Activated CD4-positive, alpha-beta T cell treated with anti-CD3 and anti-CD28 coated beads for 36 hours (primary cell): ENCODE data around the gene COCH. TPM values are rescaled to one million over a fixed set of nuclear protein-coding genes. Genes with fewer than 3 reads are reported as not detected.

Source experiments
- ATAC-seq: fragments of 200-7000 bp; cut with Tn5 transposase; one replicate; pipeline ENCODE4 v1.10.0; 2021; ENCODE audit warnings: mild to moderate bottlenecking, moderate library complexity
- CTCF ChIA-PET: fragments of 350-600 bp; sonication (Branson Sonifier 250); formaldehyde crosslinking; loops from one replicate; lab custom pipeline; 2021; ENCODE audit warnings: antibody characterized with exemption; lab: Charles Lee
- POLR2A ChIA-PET: fragments of 350-600 bp; sonication (Branson Sonifier 250); formaldehyde crosslinking; loops from one replicate; lab custom pipeline; 2021; ENCODE audit warnings: antibody characterized with exemption, inconsistent platforms; lab: Charles Lee
- DNase-seq: peaks from one replicate; pipeline ENCODE4 v3.0.0-alpha.2; 2020
- H3K27ac Mint-ChIP-seq: one replicate; pipeline ENCODE4 v1.8.0; 2021; ENCODE audit warnings: mixed read lengths
- H3K27me3 Mint-ChIP-seq: one replicate; pipeline ENCODE4 v1.8.0; 2021; ENCODE audit warnings: mixed read lengths
- H3K36me3 Mint-ChIP-seq: one replicate; pipeline ENCODE4 v1.8.0; 2021; ENCODE audit warnings: low read depth, mixed read lengths
- H3K4me1 Mint-ChIP-seq: one replicate; pipeline ENCODE4 v1.8.0; 2021; ENCODE audit warnings: mixed read lengths
- H3K4me3 Mint-ChIP-seq: one replicate; pipeline ENCODE4 v1.8.0; 2021; ENCODE audit warnings: mild to moderate bottlenecking, moderate library complexity, mixed read lengths
- H3K9me3 Mint-ChIP-seq: one replicate; pipeline ENCODE4 v1.8.0; 2021; ENCODE audit warnings: low read depth, mixed read lengths
- intact Hi-C, 2 experiments: fragments of 100-400 bp; cut with DNase I in 1 of 2; cut with micrococcal nuclease in 1 of 2; formaldehyde crosslinking; loops; one replicate each; pipeline versions ENCODE4 v1.14.2 to v1.15.1; 2022 to 2024; cut with DNase I, micrococcal nuclease
- total RNA-seq, 2 experiments: library from RNA; stranded (reverse); gene quantifications; one replicate each; pipeline ENCODE4 v1.2.3, GENCODE V29; 2021

Gene COCH
- total RNA-seq, 2 experiments from 2014 or later: 0.94 to 1.1 TPM

DNA sequence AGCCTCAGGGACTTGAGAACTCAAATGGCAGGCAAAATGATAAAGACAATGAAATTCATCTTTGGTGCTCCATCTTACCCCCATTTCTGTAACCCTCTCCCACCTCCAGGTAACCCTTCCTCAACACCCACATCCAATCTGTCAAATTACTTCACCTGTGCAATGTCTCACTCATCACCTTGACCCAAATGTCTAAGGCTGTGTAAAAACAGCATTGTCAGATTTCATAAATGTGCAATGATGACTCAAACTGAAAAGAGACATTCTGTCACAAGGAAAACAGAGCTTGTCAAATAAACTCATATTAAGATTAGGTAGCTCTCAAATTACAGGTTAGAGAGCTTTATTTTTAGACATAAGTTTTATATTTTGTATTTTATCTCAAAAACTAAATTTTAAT, 19.9 kb upstream of the COCH start:
- Mint-ChIP-seq H3K9me3 (no peaks in the 10 kb centered on the region), H3K4me3 (no peak overlapping the region), H3K27me3 (peaks cover 22% of the 10 kb centered on the region), H3K4me1 (peaks cover 16% of the 10 kb centered on the region), H3K36me3 (no peaks in the 10 kb centered on the region), H3K27ac (no peak overlapping the region)
- POLR2A ChIA-PET: interaction anchor here (0.6 kb wide), 1 partner anchor 270 kb away, joined by 3 read pairs; no protein-coding TSS in a partner anchor
- intact Hi-C loops: no loop called here
- DNase-seq (no peak), ATAC-seq (peak; percentile 47)
- CTCF ChIA-PET: interaction anchor here (0.6 kb wide), 2 partner anchors 45 to 263 kb away, joined by 3 read pairs; no protein-coding TSS in a partner anchor

DNA sequence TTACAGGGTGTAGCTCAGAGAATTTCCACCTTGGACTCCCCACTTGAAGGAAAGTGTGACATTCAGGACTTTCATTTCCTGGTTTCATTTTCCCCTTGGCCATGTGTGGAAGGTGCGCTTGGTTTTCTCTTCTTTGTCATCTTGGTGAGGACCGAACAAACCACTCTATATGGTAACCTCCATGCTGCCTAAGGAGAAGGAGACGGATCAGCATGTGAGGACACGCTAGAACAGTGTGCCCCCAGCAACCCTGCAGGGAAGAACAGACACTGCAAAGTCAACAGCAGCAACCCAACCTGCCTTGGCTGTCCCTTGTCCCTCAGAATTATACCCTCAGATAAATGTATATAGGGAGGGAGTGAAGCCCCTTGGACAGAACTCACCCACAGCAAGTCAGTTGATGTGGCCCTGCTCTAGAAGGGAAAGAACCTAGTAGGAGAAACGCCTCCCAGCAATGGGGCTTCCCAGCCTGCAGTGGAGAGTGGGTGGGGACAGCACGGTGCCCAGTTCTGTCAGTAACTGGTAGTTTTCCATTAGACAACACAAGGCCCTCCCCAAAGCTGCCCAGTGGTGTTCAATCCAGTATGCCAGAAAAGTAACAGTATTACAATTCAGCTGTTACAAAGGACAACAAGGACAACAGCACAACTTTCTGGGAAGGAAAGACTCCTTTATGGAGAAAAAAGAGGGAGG, 18.9 kb upstream of the COCH start:
- Mint-ChIP-seq H3K4me1 (peaks cover 16% of the 10 kb centered on the region), H3K9me3 (no peaks in the 10 kb centered on the region), H3K27me3 (peaks cover 25% of the 10 kb centered on the region), H3K36me3 (no peaks in the 10 kb centered on the region), H3K27ac (no peak overlapping the region), H3K4me3 (no peak overlapping the region)
- ChIA-PET CTCF (interaction anchor here (0.6 kb wide), 1 partner anchor 585 kb away, joined by 3 read pairs; no protein-coding TSS in a partner anchor), POLR2A (no interaction called here)
- intact Hi-C loops: no loop called here
- ATAC-seq (peak; percentile 71), DNase-seq (peak; percentile 52)

DNA sequence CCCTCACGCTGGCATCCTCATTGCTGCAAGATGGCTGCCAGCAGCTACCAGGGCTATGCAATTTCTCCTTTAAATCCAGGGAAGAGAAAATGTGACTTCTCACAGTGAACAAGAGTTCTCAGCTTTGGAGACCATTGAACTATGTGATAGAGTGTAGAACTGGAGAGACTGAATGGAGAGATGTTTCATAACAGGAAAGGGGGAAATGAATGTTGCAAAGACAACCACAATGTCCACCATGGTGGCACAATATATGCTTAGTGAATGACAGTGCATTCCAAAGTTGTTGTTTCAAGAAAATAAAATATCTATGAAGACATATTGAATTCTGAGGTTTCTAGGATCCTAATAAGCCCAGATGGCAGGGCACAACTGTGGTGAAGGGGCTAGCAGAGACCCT, 13.2 kb upstream of the COCH start:
- Mint-ChIP-seq H3K4me3 (no peak overlapping the region), H3K9me3 (no peaks in the 10 kb centered on the region), H3K27ac (no peak overlapping the region), H3K36me3 (no peaks in the 10 kb centered on the region), H3K27me3 (peaks cover 31% of the 10 kb centered on the region), H3K4me1 (no peaks in the 10 kb centered on the region)
- intact Hi-C loops: no loop called here
- POLR2A ChIA-PET: no interaction called here
- ATAC-seq (no peak), DNase-seq (no peak)
- CTCF ChIA-PET: no interaction called here

DNA sequence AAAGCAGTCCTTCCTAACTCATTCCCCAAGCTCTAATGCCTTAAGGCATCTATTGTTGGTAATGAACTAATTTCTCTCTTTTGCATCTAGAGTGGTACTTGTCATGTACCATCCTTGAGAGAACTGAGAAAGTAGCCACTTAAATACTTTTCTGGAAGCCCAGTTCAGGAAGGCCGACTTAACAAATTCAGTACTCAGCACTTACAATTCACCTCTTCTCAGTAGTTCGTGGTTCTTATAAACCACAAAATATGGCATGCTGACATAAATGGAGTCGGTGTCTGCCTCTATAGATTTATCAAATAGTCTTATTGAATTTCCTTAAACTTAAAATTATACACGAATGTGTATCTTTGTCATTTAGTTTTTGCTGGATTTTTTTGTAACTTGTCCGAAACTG, 9.4 kb upstream of the COCH start:
- DNase-seq (no peak), ATAC-seq (no peak)
- no peaks in the 10 kb centered on the region for H3K36me3 Mint-ChIP-seq
- intact Hi-C loops: no loop called here
- H3K4me1 Mint-ChIP-seq: no peaks in the 10 kb centered on the region
- no peak overlapping the region for H3K27ac Mint-ChIP-seq
- CTCF ChIA-PET: no interaction called here
- peaks cover 24% of the 10 kb centered on the region for H3K27me3 Mint-ChIP-seq
- no peak overlapping the region for H3K4me3 Mint-ChIP-seq
- POLR2A ChIA-PET: no interaction called here
- H3K9me3 Mint-ChIP-seq: no peaks in the 10 kb centered on the region

DNA sequence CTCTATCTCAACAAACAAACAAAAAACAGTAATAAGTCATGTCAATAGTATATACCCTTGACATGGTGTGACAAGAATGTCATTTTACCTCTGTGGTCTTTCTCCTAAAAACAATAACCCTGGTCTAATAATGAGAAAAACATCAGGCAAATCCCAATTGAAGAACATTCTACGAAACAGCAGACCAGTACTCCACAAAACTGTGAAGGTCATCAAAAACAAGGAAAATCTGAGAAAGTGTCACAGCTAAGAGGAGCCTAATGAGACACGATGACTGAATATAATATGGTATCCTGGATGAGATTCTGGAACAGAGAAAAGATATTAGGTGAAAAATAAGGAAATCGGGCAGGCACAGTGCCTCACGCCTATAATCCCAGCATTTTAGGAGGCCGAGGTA, 5.6 kb upstream of the COCH start:
- peaks cover 2% of the 10 kb centered on the region for H3K4me1 Mint-ChIP-seq
- no peak for DNase-seq
- H3K4me3 Mint-ChIP-seq: no peak overlapping the region
- POLR2A ChIA-PET: no interaction called here
- peaks cover 28% of the 10 kb centered on the region for H3K27me3 Mint-ChIP-seq
- no peak for ATAC-seq
- no peaks in the 10 kb centered on the region for H3K36me3 Mint-ChIP-seq
- no peak overlapping the region for H3K27ac Mint-ChIP-seq
- CTCF ChIA-PET: no interaction called here
- intact Hi-C loops: no loop called here
- H3K9me3 Mint-ChIP-seq: no peaks in the 10 kb centered on the region

DNA sequence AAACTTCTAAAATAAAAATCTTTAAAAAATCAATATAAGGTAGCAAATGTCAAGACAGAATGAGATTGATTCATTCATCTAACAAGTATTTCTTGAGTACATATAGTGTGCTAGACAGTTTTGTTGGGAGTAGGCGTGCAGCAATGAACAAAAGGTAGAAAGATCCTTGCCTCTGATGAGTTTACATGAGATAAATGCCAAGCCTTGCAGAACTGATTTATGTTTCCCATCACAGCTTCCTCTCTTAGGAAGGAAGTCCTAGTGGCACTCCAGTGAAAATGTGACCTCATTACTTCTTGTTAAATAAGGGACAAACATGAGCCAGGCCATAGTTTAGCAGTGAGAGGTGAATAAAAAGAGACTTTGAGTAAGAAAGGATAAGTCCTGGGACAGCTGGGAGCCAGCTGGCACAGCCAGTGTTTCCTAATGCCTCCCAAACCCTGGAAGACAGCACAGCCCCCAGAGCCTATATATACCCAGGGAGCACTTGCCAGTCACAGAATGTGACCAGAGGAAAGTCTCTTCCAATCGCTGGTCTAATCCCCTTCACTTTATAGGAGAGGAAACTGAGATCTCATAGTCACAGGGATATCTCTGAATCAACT, 4.7 kb upstream of the COCH start:
- POLR2A ChIA-PET: no interaction called here
- intact Hi-C loops: no loop called here
- Mint-ChIP-seq H3K4me3 (no peak overlapping the region), H3K36me3 (no peaks in the 10 kb centered on the region), H3K4me1 (peaks cover 3% of the 10 kb centered on the region), H3K9me3 (no peaks in the 10 kb centered on the region), H3K27me3 (peaks cover 26% of the 10 kb centered on the region), H3K27ac (no peak overlapping the region)
- ATAC-seq (no peak), DNase-seq (no peak)
- CTCF ChIA-PET: no interaction called here

DNA sequence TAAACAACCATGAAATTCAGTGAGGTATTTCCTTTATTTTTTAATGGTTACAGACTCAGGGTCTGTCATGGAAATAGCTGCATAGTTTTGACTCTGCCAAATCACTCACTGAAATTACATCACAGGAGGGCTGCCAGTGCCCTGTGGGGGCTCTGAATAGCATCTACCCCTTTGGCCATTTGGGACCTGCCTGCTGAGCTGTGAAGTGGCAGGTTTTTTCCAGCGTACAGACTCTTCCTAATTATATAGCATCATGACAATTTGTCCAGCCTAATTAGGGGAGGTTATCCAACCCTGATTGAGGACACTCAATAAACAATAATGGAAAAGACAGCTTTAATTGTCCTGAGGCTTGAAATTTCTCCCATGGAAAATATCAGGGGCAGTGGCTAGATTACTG, 1.8 kb upstream of the COCH start:
- peaks cover 11% of the 10 kb centered on the region for H3K4me1 Mint-ChIP-seq
- no peak for ATAC-seq
- H3K36me3 Mint-ChIP-seq: no peaks in the 10 kb centered on the region
- peaks cover 43% of the 10 kb centered on the region for H3K27me3 Mint-ChIP-seq
- H3K4me3 Mint-ChIP-seq: no peak overlapping the region
- DNase-seq: no peak
- POLR2A ChIA-PET: no interaction called here
- H3K9me3 Mint-ChIP-seq: no peaks in the 10 kb centered on the region
- CTCF ChIA-PET: no interaction called here
- intact Hi-C loops: no loop called here
- H3K27ac Mint-ChIP-seq: no peak overlapping the region

DNA sequence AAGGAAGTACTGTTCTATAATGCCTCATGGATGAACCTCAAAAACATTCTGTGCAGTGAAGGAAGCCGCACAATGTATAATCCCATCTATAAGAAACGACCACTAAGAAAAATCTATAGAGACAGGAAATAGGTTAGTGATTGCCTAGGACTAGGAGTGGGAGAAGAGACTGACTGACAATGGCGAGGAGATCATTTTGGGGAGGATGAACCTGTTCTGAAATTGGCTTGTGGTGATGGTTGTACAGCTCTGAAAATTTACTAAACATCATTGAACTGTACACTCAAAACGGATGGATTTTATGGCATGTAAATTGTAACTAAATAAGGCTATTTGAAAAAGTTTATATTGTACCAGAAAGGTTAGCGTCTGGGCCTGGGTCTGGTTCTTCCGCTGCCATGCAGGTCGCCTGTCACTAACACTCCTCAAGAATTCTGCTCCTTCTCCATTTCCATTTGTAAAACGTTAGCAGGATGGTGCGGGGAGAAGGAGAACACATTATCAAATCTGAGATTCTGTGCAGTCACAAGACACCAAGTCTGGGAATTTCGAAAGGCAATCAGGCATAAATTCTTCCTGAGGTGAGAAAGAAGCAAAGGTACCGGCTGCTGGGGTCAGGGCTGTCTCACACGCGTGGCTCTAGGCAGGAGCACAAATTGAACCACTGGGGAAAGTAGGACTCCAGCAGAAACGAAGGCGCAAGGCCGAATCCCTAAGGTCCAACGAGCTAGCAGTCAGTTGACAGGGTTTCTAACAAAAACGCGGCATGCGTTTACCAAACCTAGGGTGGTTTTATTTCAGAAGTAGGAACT, 845 bp upstream of the COCH start:
- Mint-ChIP-seq H3K4me3 (peak overlapping the region; percentile 51), H3K36me3 (no peaks in the 10 kb centered on the region), H3K4me1 (peaks cover 11% of the 10 kb centered on the region), H3K9me3 (no peaks in the 10 kb centered on the region), H3K27me3 (peaks cover 46% of the 10 kb centered on the region), H3K27ac (no peak overlapping the region)
- DNase-seq (no peak), ATAC-seq (no peak)
- intact Hi-C loops: loop anchor here in 1 of 2 experiments (1.0 kb wide), 1 partner anchor 209 kb away; no protein-coding TSS in a partner anchor
- ChIA-PET POLR2A (interaction anchor here (0.6 kb wide), 2 partner anchors 28 to 322 kb away, joined by 3 to 5 read pairs; no protein-coding TSS in a partner anchor), CTCF (interaction anchor here (0.7 kb wide), 1 partner anchor 58 kb away, joined by 3 read pairs; no protein-coding TSS in a partner anchor)

DNA sequence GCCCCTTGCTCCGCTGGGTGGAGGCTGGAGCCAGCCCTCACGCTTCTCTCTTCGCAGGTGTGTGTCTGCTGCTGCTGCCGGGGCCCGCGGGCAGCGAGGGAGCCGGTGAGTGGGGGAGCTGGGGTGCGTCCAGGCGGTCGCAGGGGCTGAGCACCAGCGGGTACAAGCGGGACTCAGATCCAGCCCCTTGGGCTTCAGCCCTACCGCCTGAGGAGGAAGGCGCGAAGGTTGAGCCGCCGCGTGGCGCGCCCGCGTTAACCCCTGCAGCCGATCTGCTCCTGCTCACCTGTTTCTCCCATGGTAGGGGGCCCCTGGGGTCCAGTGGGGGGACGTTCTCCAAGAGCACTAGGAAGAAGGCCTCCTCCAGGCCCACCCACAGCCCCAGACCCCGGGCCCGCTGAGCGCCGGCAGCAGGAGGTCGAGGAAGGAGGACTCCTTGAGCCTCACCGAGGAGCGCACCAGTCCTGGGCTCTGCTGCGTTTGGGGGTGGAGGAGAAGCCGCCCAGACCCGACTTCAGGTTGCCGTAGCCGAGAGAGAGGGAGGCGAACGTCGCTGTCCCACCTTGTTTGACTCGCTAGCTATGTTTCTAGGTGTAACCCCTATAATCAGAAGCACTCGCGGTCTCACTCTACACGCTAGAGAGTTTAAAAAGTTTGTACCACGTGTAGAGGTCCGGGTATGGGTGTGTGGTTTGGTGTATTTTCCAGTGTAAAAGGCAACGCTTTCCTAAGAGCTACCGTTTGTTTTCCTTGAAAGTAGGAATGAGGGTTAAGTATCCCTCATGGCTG, 834 bp downstream of the COCH start:
- CTCF ChIA-PET: interaction anchor here (0.5 to 1.4 kb wide), 3 partner anchors 9 to 1649 kb away, joined by 3 to 4 read pairs (median 3); no protein-coding TSS in a partner anchor
- H3K9me3 Mint-ChIP-seq: no peaks in the 10 kb centered on the region
- ATAC-seq (peak; percentile 31), DNase-seq (peak; percentile 26)
- H3K27me3 Mint-ChIP-seq: peaks cover 40% of the 10 kb centered on the region
- peaks cover 11% of the 10 kb centered on the region for H3K4me1 Mint-ChIP-seq
- POLR2A ChIA-PET: interaction anchor here (0.5 kb wide), 1 partner anchor 1203 kb away, joined by 3 read pairs; no protein-coding TSS in a partner anchor
- H3K4me3 Mint-ChIP-seq: peak overlapping the region; percentile 66
- intact Hi-C loops: loop anchor here in 1 of 2 experiments (1.0 kb wide), 1 partner anchor 207 kb away; no protein-coding TSS in a partner anchor
- H3K27ac Mint-ChIP-seq: no peak overlapping the region
- H3K36me3 Mint-ChIP-seq: no peaks in the 10 kb centered on the region

DNA sequence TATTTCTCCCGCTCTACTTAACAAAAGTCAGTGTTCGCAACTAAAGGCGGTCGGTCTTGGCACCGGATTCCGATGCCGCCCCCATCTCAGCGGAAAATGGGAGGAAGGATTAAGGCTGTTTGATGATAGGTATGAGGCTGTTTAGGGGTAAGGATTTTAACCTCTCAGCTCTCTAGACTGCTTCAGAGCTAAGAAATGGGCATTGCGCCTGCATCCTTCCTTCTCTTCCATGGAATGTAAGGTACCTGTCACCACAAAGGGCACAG, 1.4 kb downstream of the COCH start:
- H3K36me3 Mint-ChIP-seq: no peaks in the 10 kb centered on the region
- peaks cover 40% of the 10 kb centered on the region for H3K27me3 Mint-ChIP-seq
- H3K9me3 Mint-ChIP-seq: no peaks in the 10 kb centered on the region
- H3K4me3 Mint-ChIP-seq: peak overlapping the region; percentile 24
- ATAC-seq: no peak
- peaks cover 11% of the 10 kb centered on the region for H3K4me1 Mint-ChIP-seq
- CTCF ChIA-PET: interaction anchor here (0.7 to 1.4 kb wide), 2 partner anchors 9 to 1649 kb away, joined by 3 to 4 read pairs; no protein-coding TSS in a partner anchor
- DNase-seq: no peak
- intact Hi-C loops: no loop called here
- POLR2A ChIA-PET: no interaction called here
- no peak overlapping the region for H3K27ac Mint-ChIP-seq

DNA sequence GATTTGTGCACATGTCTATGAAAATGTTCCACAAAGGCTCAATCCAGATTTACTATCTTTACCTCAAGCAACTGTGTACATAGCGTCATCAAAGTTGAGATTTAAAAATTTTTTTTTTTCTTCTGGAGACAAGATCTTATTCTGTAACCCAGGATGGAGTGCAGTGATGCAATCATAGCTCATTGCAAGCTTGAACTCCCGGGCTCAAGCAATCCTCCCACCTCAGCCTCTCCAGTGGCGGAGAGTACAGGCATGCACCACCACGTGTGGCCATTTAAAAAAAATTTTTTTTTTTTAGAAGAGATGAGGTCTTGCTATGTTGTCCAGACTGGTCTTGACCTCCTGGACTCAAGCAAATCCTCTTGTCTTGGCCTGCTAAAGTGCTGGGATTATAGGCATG, 2.3 kb downstream of the COCH start:
- Mint-ChIP-seq H3K27me3 (peaks cover 36% of the 10 kb centered on the region), H3K4me3 (no peak overlapping the region), H3K36me3 (no peaks in the 10 kb centered on the region), H3K9me3 (no peaks in the 10 kb centered on the region), H3K4me1 (peaks cover 11% of the 10 kb centered on the region), H3K27ac (no peak overlapping the region)
- intact Hi-C loops: no loop called here
- CTCF ChIA-PET: no interaction called here
- POLR2A ChIA-PET: no interaction called here
- DNase-seq (no peak), ATAC-seq (no peak)
